Caco-2 (cell line): ENCODE data around the gene DMAC2. TPM values are rescaled to one million over a fixed set of nuclear protein-coding genes. Genes with fewer than 3 reads are reported as not detected.
"Not testable (repeated sequence)": the region's sequence is repeated elsewhere in the genome, so short reads cannot be mapped to it uniquely, and the experiment has no call there.

Experiments used
- BruUV-seq: library from RNA; stranded (reverse); fragments of 400-500 nt; replicated peaks from 2 replicates; lab custom pipeline; 2021; lab: Mats Ljungman, UMichigan
- CTCF ChIA-PET: fragments of 300-600 bp; sonication (Branson Sonifier 250); formaldehyde crosslinking; loops from one replicate; lab custom pipeline; 2022; ENCODE audit warnings: antibody characterized with exemption; lab: Charles Lee
- POLR2A ChIA-PET: fragments of 300-600 bp; sonication (Branson Sonifier 250); formaldehyde crosslinking; loops from one replicate; lab custom pipeline; 2022; ENCODE audit warnings: antibody characterized with exemption; lab: Charles Lee
- DNase-seq, 2 experiments: peaks; one replicate each; pipeline versions ENCODE4 v3.0.0 to v3.0.0-alpha.2; 2020 to 2022
- H3K27me3 ChIP-seq: replicated peaks from 2 replicates; pipeline ENCODE4 v1.6.0; 2011; ENCODE audit warnings: low read length; ENCODE audit not compliant: control insufficient read depth, insufficient read depth
- H3K36me3 ChIP-seq: 2 replicates; pipeline ENCODE4 v1.5.1; 2011; ENCODE audit warnings: low read length; ENCODE audit not compliant: control insufficient read depth, insufficient read depth
- H3K4me1 ChIP-seq: fragments of 250-450 bp; sonication (Bioruptor Pico); 2 replicates; pipeline ENCODE4 v1.5.1; 2020; ENCODE audit warnings: mild to moderate bottlenecking
- H3K4me3 ChIP-seq: 2 replicates; pipeline ENCODE4 v1.5.1; 2011; ENCODE audit warnings: low read depth, mild to moderate bottlenecking, control low read depth, low read length
- H3K9me3 ChIP-seq: fragments of 250-450 bp; sonication (Bioruptor Pico); 2 replicates; pipeline ENCODE4 v1.5.1; 2020; ENCODE audit warnings: mild to moderate bottlenecking, moderate library complexity
- H3K27ac Mint-ChIP-seq: one replicate; pipeline ENCODE4 v1.8.0; 2022; ENCODE audit warnings: mixed read lengths; ENCODE audit not compliant: unreplicated experiment
- H3K27me3 Mint-ChIP-seq: one replicate; pipeline ENCODE4 v1.8.0; 2022; ENCODE audit warnings: mixed read lengths; ENCODE audit not compliant: insufficient read depth, unreplicated experiment
- H3K36me3 Mint-ChIP-seq: one replicate; pipeline ENCODE4 v1.8.0; 2022; ENCODE audit warnings: mild to moderate bottlenecking, mixed read lengths; ENCODE audit not compliant: insufficient read depth, unreplicated experiment
- H3K4me1 Mint-ChIP-seq: one replicate; pipeline ENCODE4 v1.8.0; 2022; ENCODE audit warnings: low read depth, mixed read lengths; ENCODE audit not compliant: unreplicated experiment
- H3K4me3 Mint-ChIP-seq: one replicate; pipeline ENCODE4 v1.8.0; 2022; ENCODE audit warnings: mild to moderate bottlenecking, moderate library complexity, mixed read lengths; ENCODE audit not compliant: unreplicated experiment
- H3K9me3 Mint-ChIP-seq: one replicate; pipeline ENCODE4 v1.8.0; 2022; ENCODE audit warnings: mixed read lengths; ENCODE audit not compliant: unreplicated experiment
- CTCF ChIP-seq, 2 experiments: fragments of 200-600 bp in 1 of 2; IDR thresholded peaks; 1 replicate in 1 of 2; 2 replicates in 1 of 2; pipeline versions ENCODE4 v1.5.1 to v1.8.0; 2011 to 2022; ENCODE audit warnings: antibody characterized with exemption in 1 of 2, control low read depth in 1 of 2, inconsistent platforms in 1 of 2, low read depth in 1 of 2, low read length in 1 of 2, mild to moderate bottlenecking in 1 of 2, moderate library complexity in 1 of 2; ENCODE audit not compliant: insufficient read depth in 1 of 2, severe bottlenecking in 1 of 2, unreplicated experiment in 1 of 2
- intact Hi-C: fragments of 100-400 bp; cut with micrococcal nuclease; formaldehyde crosslinking; loops from one replicate; pipeline ENCODE4 v1.10.0; 2022; ENCODE audit not compliant: unreplicated experiment
- total RNA-seq: library from RNA; stranded (reverse); gene quantifications from 2 replicates; pipeline ENCODE4 v1.2.3, GENCODE V29; 2022

DMAC2 gene
- total RNA-seq, 1 experiment from 2014 or later, result 75.9 TPM

- Mint-ChIP-seq H3K36me3 (no peaks in the 10 kb centered on the region), H3K4me1 (no peaks in the 10 kb centered on the region), H3K9me3 (peaks cover 4% of the 10 kb centered on the region), H3K27ac (no peak overlapping the region), H3K4me3 (no peak overlapping the region), H3K27me3 (peaks cover 28% of the 10 kb centered on the region)
- BruUV-seq, result no TSS peak
- no peaks in the 10 kb centered on the region for H3K9me3 ChIP-seq
- intact Hi-C loops, result no loop called here
- no peak for DNase-seq
- H3K4me3 ChIP-seq, result no peak overlapping the region
- no peak for TF ChIP-seq CTCF (IDR thresholded peaks at IDR 0.05; ENCODE audit: insufficient read depth in 1 of 2, low read depth in 1 of 2, low read length in 1 of 2, severe bottlenecking in 1 of 2, unreplicated experiment in 1 of 2)
- ChIA-PET POLR2A (no interaction called here), CTCF (no interaction called here)
- no peaks in the 10 kb centered on the region for H3K4me1 ChIP-seq
- no peaks in the 10 kb centered on the region for H3K27me3 ChIP-seq
- H3K36me3 ChIP-seq, result no peaks in the 10 kb centered on the region
These were observed 38.5 kb upstream of the DMAC2 start for GRCh38 chr19:41478171-41478570.

GRCh38 chr19:41476583-41476982 lies 36.9 kb upstream of the DMAC2 start:
- Mint-ChIP-seq H3K27me3 (peaks cover 34% of the 10 kb centered on the region), H3K4me1 (no peaks in the 10 kb centered on the region), H3K36me3 (no peaks in the 10 kb centered on the region), H3K9me3 (peaks cover 20% of the 10 kb centered on the region), H3K4me3 (no peak overlapping the region), H3K27ac (no peak overlapping the region)
- no peaks in the 10 kb centered on the region for H3K9me3 ChIP-seq
- DNase-seq, result no peak
- no peak for TF ChIP-seq CTCF (IDR thresholded peaks at IDR 0.05; ENCODE audit: insufficient read depth in 1 of 2, low read depth in 1 of 2, low read length in 1 of 2, severe bottlenecking in 1 of 2, unreplicated experiment in 1 of 2)
- H3K36me3 ChIP-seq, result no peaks in the 10 kb centered on the region
- ChIA-PET CTCF (no interaction called here), POLR2A (no interaction called here)
- H3K27me3 ChIP-seq, result no peaks in the 10 kb centered on the region
- H3K4me3 ChIP-seq, result no peak overlapping the region
- no peaks in the 10 kb centered on the region for H3K4me1 ChIP-seq
- BruUV-seq, result no TSS peak
- intact Hi-C loops, result no loop called here

- peaks cover 16% of the 10 kb centered on the region for H3K27me3 Mint-ChIP-seq
- H3K27ac Mint-ChIP-seq, H3K4me1 ChIP-seq: not testable (repeated sequence)
These were observed 23.8 kb upstream of the DMAC2 start for GRCh38 chr19:41463257-41464256.

More at GRCh38 chr19:41463257-41464256, 23.8 kb upstream of the DMAC2 start:
- POLR2A ChIA-PET, BruUV-seq, H3K9me3 ChIP-seq, H3K4me3 ChIP-seq, DNase-seq, H3K36me3 ChIP-seq, H3K27me3 ChIP-seq, H3K4me3 Mint-ChIP-seq, H3K36me3 Mint-ChIP-seq, intact Hi-C loops, H3K4me1 Mint-ChIP-seq: not testable (repeated sequence)
- CTCF ChIA-PET, result interaction anchor here (0.6 kb wide), 1 partner anchor 309 kb away, joined by 4 read pairs; no protein-coding TSS in a partner anchor
- H3K9me3 Mint-ChIP-seq, result peaks cover 19% of the 10 kb centered on the region
